Measurements from ENCODE around the gene RO60. TPM values are rescaled to one million over a fixed set of nuclear protein-coding genes. Genes with fewer than 3 reads are reported as not detected.
A peak's percentile ranks its signal among the peaks of the same experiment; 100 is the strongest.

The RO60 gene
- total and polyA plus RNA-seq, 2 of the 13 experiments (the other 11 are each of a cell fraction or from before 2014, with no cell fraction given) = 20.3 to 53.7 TPM

GRCh38 chr1:193059282-193060114, at the start of gene RO60, which contains the start of gene UCHL5 (continued):
- TF ChIP-seq TRIM22 (IDR thresholded peaks at IDR 0.05) (no peak), FLYWCH1 (CRISPR knock-in tag; IDR thresholded peaks at IDR 0.05) (no peak), E2F5 (CRISPR knock-in tag; conservative IDR thresholded peaks at IDR 0.05) (peak; percentile 96), PPARG (CRISPR knock-in tag; conservative IDR thresholded peaks at IDR 0.05) (peak; percentile 67), FOXO4 (CRISPR knock-in tag; conservative IDR thresholded peaks at IDR 0.05) (no peak), ZSCAN9 (CRISPR knock-in tag; IDR thresholded peaks at IDR 0.05; ENCODE audit: borderline replicate concordance) (peak; percentile 93), POLR2AphosphoS5 (IDR thresholded peaks at IDR 0.05; ENCODE audit: low read depth, low read length) (peak; percentile 85), MAF1 (CRISPR knock-in tag; IDR thresholded peaks at IDR 0.05; ENCODE audit: borderline replicate concordance) (peak; percentile 96), FOXC1 (CRISPR knock-in tag; IDR thresholded peaks at IDR 0.05; ENCODE audit: borderline replicate concordance) (peak; percentile 24; the same call in 1 of the 2 replicates), ARID4A (CRISPR knock-in tag; IDR thresholded peaks at IDR 0.05; ENCODE audit: borderline replicate concordance) (peak; percentile 93), FOXK1 (CRISPR knock-in tag; IDR thresholded peaks at IDR 0.05; ENCODE audit: borderline replicate concordance, low read depth) (peak; percentile 91), ZNF614 (CRISPR knock-in tag; IDR thresholded peaks at IDR 0.05; ENCODE audit: borderline replicate concordance) (peak; percentile 87), CHD4 (IDR thresholded peaks at IDR 0.05; ENCODE audit: borderline replicate concordance, low read length) (no peak), ZNF331 (CRISPR knock-in tag; IDR thresholded peaks at IDR 0.05) (peak; percentile 97), ZNF564 (CRISPR knock-in tag; IDR thresholded peaks at IDR 0.05) (0 out of 2 replicates have a peak, but pooled peaks have one; percentile 56), FOXA3 (CRISPR knock-in tag; IDR thresholded peaks at IDR 0.05) (peak; percentile 86), DNMT3B (CRISPR knock-in tag; conservative IDR thresholded peaks at IDR 0.05) (no peak), ZNF724P (CRISPR knock-in tag; IDR thresholded peaks at IDR 0.05; ENCODE audit: borderline replicate concordance) (peak; percentile 93; the same call in 1 of the 2 replicates), HNRNPLL (IDR thresholded peaks at IDR 0.05; ENCODE audit: low read depth, low read length, poor library complexity, severe bottlenecking) (peak; percentile 79), ZNF362 (CRISPR knock-in tag; IDR thresholded peaks at IDR 0.05; ENCODE audit: borderline replicate concordance) (peak; percentile 59; the same call in 1 of the 2 replicates)

Measured in HepG2 (cell line).